Activated CD8-positive, alpha-beta memory T cell treated with anti-CD3 and anti-CD28 coated beads, Interleukin-2, amount 50 U/mL, for 1 hour (primary cell): ENCODE data around the gene RALGAPA1.

Source experiments
- DNase-seq: peaks from one replicate; pipeline ENCODE4 v3.0.0-alpha.2; 2020; ENCODE audit errors: extremely low read depth

RALGAPA1 gene

GRCh38 chr14:35492569-35493014 lies 316.5 kb downstream of the RALGAPA1 start:
- no peak for DNase-seq
